Measurements from ENCODE around the gene PLD6. TPM values are rescaled to one million over a fixed set of nuclear protein-coding genes. Genes with fewer than 3 reads are reported as not detected.
"Not testable (repeated sequence)": the region's sequence is repeated elsewhere in the genome, so short reads cannot be mapped to it uniquely, and the experiment has no call there.

Gene PLD6
- total RNA-seq, 1 donor from 2014 or later = 4.8 TPM

GRCh38 chr17:17201271-17201670 lies 4.9 kb downstream of the PLD6 start:
- Histone ChIP-seq H3K36me3 (ENCODE audit: control insufficient read depth, insufficient read depth, low read length) (no peaks in the 10 kb centered on the region), H3K27me3 (ENCODE audit: control insufficient read depth, insufficient read depth, low read length) (no peaks in the 10 kb centered on the region), H3K4me3 (ENCODE audit: low read depth, low read length) (no peak overlapping the region)
- DNase-seq (ENCODE audit: low read depth) = no peak
- TF ChIP-seq CTCF (IDR thresholded peaks at IDR 0.05; ENCODE audit: insufficient read depth, low read length, poor library complexity, severe bottlenecking) = no peak

- DNase-seq (ENCODE audit: low read depth) = no peak
- Histone ChIP-seq H3K4me3 (ENCODE audit: low read depth, low read length) (no peak overlapping the region), H3K36me3 (ENCODE audit: control insufficient read depth, insufficient read depth, low read length) (no peaks in the 10 kb centered on the region), H3K27me3 (ENCODE audit: control insufficient read depth, insufficient read depth, low read length) (no peaks in the 10 kb centered on the region)
- no peak for TF ChIP-seq CTCF (IDR thresholded peaks at IDR 0.05; ENCODE audit: insufficient read depth, low read length, poor library complexity, severe bottlenecking)
Observed at GRCh38 chr17:17200831-17201230, 5.3 kb downstream of the PLD6 start.

GRCh38 chr17:17200311-17200710 lies 5.8 kb downstream of the PLD6 start:
- no peak for DNase-seq (ENCODE audit: low read depth)
- no peak overlapping the region for H3K4me3 ChIP-seq (ENCODE audit: low read depth, low read length)
- no peaks in the 10 kb centered on the region for H3K36me3 ChIP-seq (ENCODE audit: control insufficient read depth, insufficient read depth, low read length)
- TF ChIP-seq CTCF (IDR thresholded peaks at IDR 0.05; ENCODE audit: insufficient read depth, low read length, poor library complexity, severe bottlenecking) = no peak
- H3K27me3 ChIP-seq (ENCODE audit: control insufficient read depth, insufficient read depth, low read length) = no peaks in the 10 kb centered on the region

- no peaks in the 10 kb centered on the region for H3K27me3 ChIP-seq (ENCODE audit: control insufficient read depth, insufficient read depth, low read length)
- H3K36me3 ChIP-seq (ENCODE audit: control insufficient read depth, insufficient read depth, low read length) = no peaks in the 10 kb centered on the region
- no peak for TF ChIP-seq CTCF (IDR thresholded peaks at IDR 0.05; ENCODE audit: insufficient read depth, low read length, poor library complexity, severe bottlenecking)
- no peak for DNase-seq (ENCODE audit: low read depth)
- H3K4me3 ChIP-seq (ENCODE audit: low read depth, low read length) = no peak overlapping the region
Observed at GRCh38 chr17:17198281-17198680, 7.9 kb downstream of the PLD6 start.

GRCh38 chr17:17196776-17197175 lies 9.4 kb downstream of the PLD6 start:
- DNase-seq (ENCODE audit: low read depth) = no peak
- Histone ChIP-seq H3K36me3 (ENCODE audit: control insufficient read depth, insufficient read depth, low read length) (no peaks in the 10 kb centered on the region), H3K27me3 (ENCODE audit: control insufficient read depth, insufficient read depth, low read length) (no peaks in the 10 kb centered on the region), H3K4me3 (ENCODE audit: low read depth, low read length) (no peak overlapping the region)
- TF ChIP-seq CTCF (IDR thresholded peaks at IDR 0.05; ENCODE audit: insufficient read depth, low read length, poor library complexity, severe bottlenecking) = no peak

GRCh38 chr17:17195466-17195865 lies 10.7 kb downstream of the PLD6 start:
- not testable (repeated sequence) for DNase-seq (ENCODE audit: low read depth); H3K36me3 ChIP-seq (ENCODE audit: control insufficient read depth, insufficient read depth, low read length); H3K27me3 ChIP-seq (ENCODE audit: control insufficient read depth, insufficient read depth, low read length); H3K4me3 ChIP-seq (ENCODE audit: low read depth, low read length)

Measured in kidney epithelial cell (primary cell).